Left lung (tissue), 10 donors: ENCODE measurements around the gene DBNDD1. TPM values are rescaled to one million over a fixed set of nuclear protein-coding genes. Genes with fewer than 3 reads are reported as not detected.

Experiments
- ATAC-seq: fragments of 200-7000 bp; cut with Tn5 transposase; one replicate; pipeline ENCODE4 v1.9.1; 2020; ENCODE audit warnings: moderate library complexity
- DNase-seq, 4 donors: peaks; one replicate each; pipeline ENCODE4 v3.0.0-alpha.2; 2013 to 2020
- H3K27ac ChIP-seq, 2 donors: fragments of 200-600 bp; sonication (generic) in 1 of 2; one replicate each; pipeline versions ENCODE4 v1.5.0 to v1.8.0; 2020 to 2021
- H3K27me3 ChIP-seq, 2 donors: fragments of 200-600 bp; sonication (generic) in 1 of 2; one replicate each; pipeline versions ENCODE4 v1.5.0 to v1.8.0; 2020 to 2021
- H3K36me3 ChIP-seq, 2 donors: fragments of 200-600 bp; sonication (generic) in 1 of 2; one replicate each; pipeline versions ENCODE4 v1.5.0 to v1.8.0; 2020 to 2021
- H3K4me1 ChIP-seq, 2 donors: fragments of 200-600 bp; one replicate each; pipeline ENCODE4 v1.8.0; 2021
- H3K4me3 ChIP-seq, 2 donors: fragments of 200-600 bp; sonication (generic) in 1 of 2; one replicate each; pipeline versions ENCODE4 v1.5.0 to v1.8.0; 2020 to 2021; ENCODE audit warnings: mild to moderate bottlenecking in 1 of 2
- H3K9me3 ChIP-seq, 2 donors: fragments of 200-600 bp; sonication (generic) in 1 of 2; one replicate each; pipeline versions ENCODE4 v1.5.0 to v1.8.0; 2020 to 2021
- CTCF ChIP-seq, 2 donors: fragments of 200-600 bp; sonication (generic) in 1 of 2; IDR thresholded peaks; one replicate each; pipeline versions ENCODE4 v1.5.0 to v1.8.0; 2021; ENCODE audit warnings: antibody characterized with exemption in 2 of 2
- intact Hi-C, 2 donors: fragments of 100-400 bp; cut with DNase I; formaldehyde crosslinking; loops; one replicate each; pipeline versions ENCODE4 v1.11.2 to v1.14.2; 2022
- polyA plus RNA-seq, 6 donors: library from polyadenylated mRNA; unstranded; fragments of 120-200 nt; gene quantifications; one replicate each; pipeline ENCODE4 v1.2.1, GENCODE V29; 2013; ENCODE audit not compliant: insufficient read length in 6 of 6
- total RNA-seq, 2 donors: library from RNA; stranded (reverse); fragmentation: NEBNext Ultra II Directional; extraction: Animal tissue kit (Norgen Biotek cat#: 25700); gene quantifications; one replicate each; pipeline ENCODE4 v1.2.1, GENCODE V29; 2021
- donor health status: DM: no; HTN: yes; CAD: no.
- donor health status: DM: no; HTN: no; CAD: no.

DBNDD1 gene
- total and polyA plus RNA-seq, 8 donors: 6.4 to 20.6 (median 7.8) TPM

- ATAC-seq: no peak
- H3K36me3 ChIP-seq: peaks cover 0 to 12% of the 10 kb centered on the region in 2 donors
- H3K9me3 ChIP-seq: no peaks in the 10 kb centered on the region
- DNase-seq: no peak
- peaks cover 0 to 6% of the 10 kb centered on the region in 2 donors for H3K4me1 ChIP-seq
- H3K27me3 ChIP-seq: peaks cover 0 to 6% of the 10 kb centered on the region in 2 donors
- H3K27ac ChIP-seq: no peak overlapping the region
- no peak for TF ChIP-seq CTCF (IDR thresholded peaks at IDR 0.05)
- intact Hi-C loops: no loop called here
- H3K4me3 ChIP-seq: no peak overlapping the region
These were observed 14.7 kb downstream of the DBNDD1 start for GRCh38 chr16:90004577-90004976.

GRCh38 chr16:90002759-90003158 is 16.5 kb downstream of the DBNDD1 start:
- no peak for ATAC-seq
- H3K9me3 ChIP-seq: no peaks in the 10 kb centered on the region
- H3K4me3 ChIP-seq: no peak overlapping the region
- no peak for DNase-seq
- H3K27me3 ChIP-seq: no peaks in the 10 kb centered on the region
- peaks cover 0 to 23% of the 10 kb centered on the region in 2 donors for H3K36me3 ChIP-seq
- intact Hi-C loops: no loop called here
- no peak overlapping the region for H3K27ac ChIP-seq
- TF ChIP-seq CTCF (IDR thresholded peaks at IDR 0.05): no peak
- no peaks in the 10 kb centered on the region for H3K4me1 ChIP-seq

- H3K4me3 ChIP-seq: no peak overlapping the region
- no peak overlapping the region for H3K27ac ChIP-seq
- ATAC-seq: no peak
- peaks cover 0 to 28% of the 10 kb centered on the region in 2 donors for H3K36me3 ChIP-seq
- peak in 1 of 4 donors; percentile 62 for DNase-seq
- intact Hi-C loops: no loop called here
- H3K4me1 ChIP-seq: no peaks in the 10 kb centered on the region
- no peak for TF ChIP-seq CTCF (IDR thresholded peaks at IDR 0.05)
- H3K27me3 ChIP-seq: no peaks in the 10 kb centered on the region
- no peaks in the 10 kb centered on the region for H3K9me3 ChIP-seq
These were observed 17.3 kb downstream of the DBNDD1 start for GRCh38 chr16:90001761-90002503.

- no peak overlapping the region for H3K27ac ChIP-seq
- no peak overlapping the region for H3K4me3 ChIP-seq
- intact Hi-C loops: no loop called here
- no peaks in the 10 kb centered on the region for H3K27me3 ChIP-seq
- DNase-seq (no peak), ATAC-seq (no peak)
- peaks cover 0 to 32% of the 10 kb centered on the region in 2 donors for H3K36me3 ChIP-seq
- peaks cover 0 to 4% of the 10 kb centered on the region in 2 donors for H3K9me3 ChIP-seq
- no peaks in the 10 kb centered on the region for H3K4me1 ChIP-seq
- no peak for TF ChIP-seq CTCF (IDR thresholded peaks at IDR 0.05)
These were observed 18.4 kb downstream of the DBNDD1 start for GRCh38 chr16:90000733-90001427.

GRCh38 chr16:89999831-90000574 is 19.3 kb downstream of the DBNDD1 start:
- TF ChIP-seq CTCF (IDR thresholded peaks at IDR 0.05): no peak
- intact Hi-C loops: no loop called here
- no peak overlapping the region for H3K4me3 ChIP-seq
- H3K27me3 ChIP-seq: no peaks in the 10 kb centered on the region
- no peak for ATAC-seq
- peaks cover 0 to 32% of the 10 kb centered on the region in 2 donors for H3K36me3 ChIP-seq
- no peaks in the 10 kb centered on the region for H3K4me1 ChIP-seq
- H3K27ac ChIP-seq: no peak overlapping the region
- H3K9me3 ChIP-seq: peaks cover 0 to 6% of the 10 kb centered on the region in 2 donors
- peak in 1 of 4 donors; percentile 66 for DNase-seq
